ENCODE measurements around the gene PADI3.
"Not testable (repeated sequence)": the region's sequence is repeated elsewhere in the genome, so short reads cannot be mapped to it uniquely, and the experiment has no call there.

Gene PADI3

DNA sequence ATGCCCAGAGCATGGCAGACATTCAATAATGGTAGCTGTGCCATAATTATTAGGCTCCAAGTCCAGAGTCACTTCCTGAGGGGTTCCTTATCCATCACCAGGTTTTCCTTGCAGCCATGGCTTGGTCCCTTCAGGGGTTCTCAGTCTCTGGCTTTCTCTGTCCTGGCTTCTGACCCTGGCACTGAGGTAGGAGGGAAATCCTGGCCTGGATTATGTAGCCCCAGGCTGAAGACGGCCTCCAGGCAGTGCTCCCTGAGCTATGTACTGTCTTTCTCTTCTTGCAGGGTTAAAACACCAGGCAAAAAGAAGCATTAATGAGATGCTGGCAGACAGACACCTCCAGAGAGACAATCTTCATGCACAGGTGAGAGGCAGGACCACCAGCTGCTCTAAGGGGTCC lies 9.5 kb upstream of the PADI3 start:
- DNase-seq (ENCODE audit: low read depth in 2 of 2, low spot score in 1 of 2), result no peak

DNA sequence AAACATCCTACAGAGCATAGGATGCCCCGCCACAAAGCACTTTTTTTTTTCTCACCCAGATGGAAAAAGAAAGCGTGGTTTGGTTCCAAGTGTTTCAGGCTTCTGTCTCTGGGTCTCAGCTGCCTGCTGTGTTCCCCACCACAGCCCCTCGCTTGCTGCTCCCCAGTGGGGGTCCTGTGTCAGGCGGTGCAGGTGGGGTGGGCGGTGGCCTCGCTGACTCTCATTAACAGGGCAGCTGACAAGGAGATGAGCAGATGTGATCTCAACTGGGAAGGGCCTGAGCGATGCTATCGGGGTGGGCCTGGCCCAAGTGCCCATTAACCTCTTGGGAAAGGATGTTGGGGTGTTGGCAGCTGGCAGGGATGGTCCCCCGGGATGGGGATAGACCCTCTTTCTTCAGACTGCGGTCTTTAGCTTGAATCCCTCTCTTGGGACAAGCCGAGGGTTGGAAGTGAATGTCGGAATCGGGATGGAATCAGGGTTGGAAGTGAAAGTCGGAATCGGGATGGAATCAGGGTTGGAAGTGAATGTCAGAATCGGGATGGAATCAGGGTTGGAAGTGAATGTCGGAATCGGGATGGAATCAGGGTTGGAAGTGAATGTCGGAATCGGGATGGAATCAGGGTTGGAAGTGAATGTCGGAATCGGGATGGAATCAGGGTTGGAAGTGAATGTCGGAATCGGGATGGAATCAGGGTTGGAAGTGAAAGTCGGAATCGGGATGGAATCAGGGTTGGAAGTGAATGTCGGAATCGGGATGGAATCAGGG lies 7.7 kb upstream of the PADI3 start:
- DNase-seq (ENCODE audit: low read depth in 2 of 2, low spot score in 1 of 2), result not testable (repeated sequence)

DNA sequence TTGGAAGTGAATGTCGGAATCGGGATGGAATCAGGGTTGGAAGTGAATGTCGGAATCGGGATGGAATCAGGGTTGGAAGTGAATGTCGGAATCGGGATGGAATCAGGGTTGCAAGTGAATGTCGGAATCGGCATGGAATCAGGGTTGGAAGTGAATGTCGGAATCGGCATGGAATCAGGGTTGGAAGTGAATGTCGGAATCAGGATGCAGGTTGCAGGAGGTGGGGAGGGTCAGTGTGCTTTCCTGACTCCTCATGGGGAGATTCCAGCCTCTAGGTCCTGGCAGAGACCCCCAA lies 7.2 kb upstream of the PADI3 start:
- not testable (repeated sequence) for DNase-seq (ENCODE audit: low read depth in 2 of 2, low spot score in 1 of 2)

DNA sequence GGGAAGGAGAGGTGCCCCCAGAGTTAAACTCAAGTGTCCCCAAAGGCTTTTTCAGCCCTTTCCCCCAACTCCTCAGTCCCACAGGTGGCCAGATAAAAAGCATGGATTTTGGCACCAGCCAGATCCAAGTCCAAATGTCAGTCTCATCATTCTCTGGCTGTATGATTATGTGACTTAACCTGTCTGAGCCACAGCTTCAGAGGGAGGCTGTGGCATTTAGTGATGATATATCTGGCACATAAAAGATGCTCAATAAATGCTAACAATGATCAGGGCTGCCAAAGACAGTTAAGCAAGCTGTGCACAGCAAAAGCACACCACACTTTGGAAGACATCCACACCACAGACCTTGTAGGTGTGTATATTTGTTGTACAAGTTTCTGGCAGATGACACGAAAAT lies 5.6 kb upstream of the PADI3 start:
- no peak for DNase-seq (ENCODE audit: low read depth in 2 of 2, low spot score in 1 of 2)

DNA sequence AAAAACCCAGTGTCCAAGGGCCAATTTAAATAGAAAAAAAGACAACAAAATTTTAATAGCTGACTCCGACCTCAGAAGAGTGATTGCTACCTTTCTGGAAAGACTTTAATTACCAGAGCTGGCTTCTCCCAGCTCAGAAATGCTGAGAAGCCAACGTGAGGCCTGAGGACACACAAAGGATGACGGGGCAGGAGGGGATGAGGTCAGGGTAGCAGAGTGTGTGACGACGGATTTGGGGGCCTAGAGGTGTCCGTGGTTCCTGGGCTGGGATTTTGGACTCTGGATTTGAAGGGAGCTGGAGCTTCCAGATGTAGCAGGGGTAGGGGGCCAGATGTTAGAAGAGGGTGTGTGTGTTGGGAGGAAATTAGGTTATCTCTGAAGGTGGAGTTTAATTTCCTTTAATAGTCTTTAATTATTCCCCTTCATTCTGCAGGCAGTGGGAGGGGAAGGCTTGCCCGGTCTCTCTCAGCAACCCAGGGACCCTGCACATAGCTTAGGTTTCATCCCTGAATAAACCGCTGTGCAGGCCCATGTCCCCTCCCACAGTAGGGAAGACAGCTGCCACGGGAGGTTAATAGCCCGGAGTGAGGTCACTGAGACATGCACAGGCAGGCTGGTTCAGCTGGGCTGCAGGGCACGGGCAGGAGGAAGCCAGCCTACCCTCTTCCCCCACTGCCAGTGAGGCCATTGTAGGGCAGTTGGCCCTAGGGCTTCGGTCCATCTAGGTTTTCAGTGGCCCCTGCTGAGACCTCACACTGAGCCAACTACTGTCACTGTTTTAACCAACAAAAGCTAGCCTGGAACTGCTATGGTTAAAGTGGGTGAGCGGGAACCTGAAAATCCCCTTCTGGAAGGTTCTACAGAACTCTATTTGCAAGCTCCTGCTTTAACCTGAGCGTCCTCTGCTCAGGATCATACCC lies 3.8 kb upstream of the PADI3 start:
- no peak for DNase-seq (ENCODE audit: low read depth in 2 of 2, low spot score in 1 of 2)

DNA sequence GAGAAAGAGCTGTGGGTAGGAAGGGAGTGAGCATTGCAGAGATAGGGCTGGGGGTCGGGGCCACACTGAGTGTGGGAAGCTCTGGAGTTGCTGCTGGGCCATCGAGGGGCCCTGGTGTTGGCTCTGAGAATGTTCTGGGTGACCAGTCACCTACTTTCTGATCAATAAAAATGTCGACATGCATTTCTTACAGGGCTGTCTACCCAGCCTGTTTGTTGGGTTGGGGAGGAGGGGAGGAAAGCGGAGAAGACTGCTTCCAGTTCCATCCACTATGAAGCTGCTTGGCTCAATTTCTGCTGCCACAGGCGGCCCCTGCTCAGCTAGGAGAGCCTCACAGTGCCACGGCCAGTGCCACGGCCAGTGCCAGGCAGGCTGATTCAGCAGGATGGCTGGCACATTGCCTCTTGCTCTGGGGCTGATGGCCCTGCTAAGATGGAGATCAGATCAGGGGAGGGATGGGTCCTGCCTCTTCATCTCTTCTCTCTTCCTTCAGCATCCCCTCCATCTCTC lies 3.0 kb upstream of the PADI3 start:
- no peak for DNase-seq (ENCODE audit: low read depth in 2 of 2, low spot score in 1 of 2)

DNA sequence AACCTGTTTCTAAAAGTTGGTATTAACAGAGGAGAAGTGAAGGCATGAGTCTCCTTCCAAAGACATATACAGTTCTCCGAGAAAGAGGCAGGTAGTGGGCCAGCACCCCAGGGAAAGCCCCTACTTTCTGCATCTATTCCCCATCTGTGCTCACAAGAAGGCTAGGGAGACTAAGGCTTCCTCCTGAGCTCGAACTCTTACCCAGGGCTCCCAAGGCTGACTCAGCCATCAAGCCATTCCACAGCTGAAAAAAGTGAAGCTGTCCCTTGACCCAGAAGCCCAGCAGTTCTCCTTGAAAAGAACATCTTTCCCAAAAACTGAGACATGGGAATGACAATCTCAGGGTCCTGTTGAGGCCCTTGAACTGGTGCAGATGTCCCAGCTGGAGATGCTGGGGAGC lies 1.9 kb upstream of the PADI3 start:
- no peak for DNase-seq (ENCODE audit: low read depth in 2 of 2, low spot score in 1 of 2)

DNA sequence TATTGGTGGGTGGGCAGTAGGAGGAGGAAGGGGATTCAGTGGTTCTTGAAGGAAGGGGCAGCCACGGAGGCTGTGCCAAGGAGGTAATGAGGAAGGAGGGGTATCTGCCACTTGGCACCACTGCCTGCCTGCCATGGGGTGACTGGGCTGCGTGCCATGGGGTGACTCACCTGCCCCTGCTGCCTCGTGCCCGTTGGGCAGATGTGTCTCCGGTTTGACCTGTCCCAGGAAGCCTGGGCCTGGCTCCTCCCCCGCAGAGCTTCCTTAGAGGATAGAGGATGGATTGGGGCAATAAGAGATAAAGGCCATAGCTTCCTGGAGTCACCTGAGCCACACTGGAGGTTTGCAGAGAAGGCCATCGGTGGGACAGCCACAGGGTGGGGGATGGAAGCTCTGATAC lies 1.7 kb downstream of the PADI3 start:
- no peak for DNase-seq (ENCODE audit: low read depth in 2 of 2, low spot score in 1 of 2)

DNA sequence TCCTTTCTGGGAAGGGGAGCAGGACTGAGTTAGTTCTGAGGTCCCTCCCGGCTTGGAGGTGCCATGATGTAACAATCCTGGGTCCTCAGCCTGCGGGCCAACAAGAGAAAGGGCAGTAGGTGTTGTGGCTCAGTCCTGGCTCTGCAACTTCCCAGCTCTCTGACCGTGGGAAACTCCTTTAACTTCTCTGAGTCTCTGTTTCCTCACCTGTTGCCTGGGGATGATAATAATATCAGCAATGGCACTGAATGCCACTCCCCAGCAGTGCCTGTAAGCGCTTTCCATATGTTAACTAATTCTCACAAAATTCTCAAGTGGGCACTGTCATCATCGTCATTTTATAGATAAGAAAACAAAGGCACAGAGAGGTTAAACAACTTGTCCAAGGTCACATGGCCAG lies 2.3 kb downstream of the PADI3 start:
- no peak for DNase-seq (ENCODE audit: low read depth in 2 of 2, low spot score in 1 of 2)

DNA sequence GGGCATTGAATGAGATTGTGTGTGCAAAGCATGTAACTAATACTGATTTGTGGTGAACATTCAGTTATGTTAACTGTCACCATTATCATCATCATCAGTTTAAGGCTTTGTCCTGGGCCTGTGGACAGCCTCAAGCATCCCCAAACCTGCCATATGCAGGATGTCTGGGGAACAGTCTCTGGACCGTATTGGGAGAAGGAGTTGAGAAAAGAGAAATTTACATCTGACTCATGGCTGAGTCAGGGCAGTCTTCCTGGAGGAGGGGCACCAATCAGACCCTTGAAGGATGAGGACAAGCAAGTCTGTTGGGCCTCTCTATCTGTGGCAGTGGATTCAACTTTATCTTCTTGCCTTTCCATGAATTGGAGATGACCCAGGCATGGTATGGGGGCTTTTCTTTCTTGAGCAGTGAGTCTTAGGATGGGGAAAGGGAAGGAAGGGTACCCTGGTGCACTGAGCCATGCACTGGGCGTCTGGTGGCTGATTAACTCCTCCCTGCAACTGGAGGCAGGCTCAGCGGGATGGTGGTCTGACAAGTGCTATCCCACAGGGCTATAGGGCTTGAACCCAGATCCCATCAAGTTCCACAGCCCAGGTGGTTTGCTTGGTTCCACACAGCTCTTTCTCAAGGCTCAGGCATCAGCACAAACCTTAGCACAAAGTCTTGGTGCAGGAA lies 2.9 kb downstream of the PADI3 start:
- DNase-seq (ENCODE audit: low read depth in 2 of 2, low spot score in 1 of 2), result no peak

DNA sequence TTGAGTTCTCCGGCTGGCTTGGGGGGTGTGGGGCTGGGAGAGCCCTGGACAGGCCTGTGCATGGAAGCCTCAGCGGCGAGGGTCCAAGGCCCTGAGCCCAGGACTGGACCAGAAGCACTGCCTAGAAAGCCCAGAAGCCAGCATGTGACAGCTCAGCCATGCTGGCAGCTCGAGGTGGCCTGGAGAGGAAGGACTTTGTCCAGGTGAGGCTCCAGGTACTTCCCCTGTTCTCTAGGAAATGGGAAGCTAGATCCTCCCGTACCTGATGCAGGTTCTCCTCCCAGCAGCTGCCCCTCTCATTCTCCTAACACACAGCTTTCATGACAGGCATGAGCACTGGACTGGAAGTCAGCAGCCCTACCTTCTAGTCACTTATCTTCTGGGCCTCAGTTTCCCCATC lies 6.4 kb downstream of the PADI3 start:
- no peak for DNase-seq (ENCODE audit: low read depth in 2 of 2, low spot score in 1 of 2)

DNA sequence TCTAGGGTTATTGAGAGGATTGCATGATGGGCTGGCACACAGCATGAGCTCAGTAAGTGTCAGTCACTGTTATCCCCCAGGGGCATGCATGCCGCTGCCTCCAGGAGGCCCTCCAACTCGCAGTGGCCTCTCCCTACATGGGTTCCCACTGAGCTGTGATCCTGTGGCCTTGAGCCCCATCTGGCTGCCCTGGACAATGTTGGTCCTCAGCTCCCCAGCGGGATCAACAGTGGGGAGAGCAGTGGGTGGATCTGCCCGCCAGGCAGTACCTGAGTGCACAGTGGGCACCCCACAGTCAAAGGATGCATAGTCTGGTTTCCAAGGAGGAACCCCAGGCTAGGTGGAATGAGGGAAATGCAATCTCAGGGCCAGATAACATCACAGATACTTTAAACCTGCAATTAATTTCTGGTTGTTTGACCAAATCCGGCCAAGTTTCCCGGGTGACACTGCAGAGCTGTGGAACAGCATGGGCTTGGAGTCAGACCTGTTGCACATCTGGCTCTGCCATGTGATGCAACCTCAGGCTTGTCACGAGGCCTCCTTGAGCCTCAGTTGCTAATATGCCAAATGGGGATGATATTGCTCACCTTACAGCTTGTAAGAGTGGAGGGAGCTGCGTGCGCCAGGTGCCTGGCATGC lies 9.3 kb downstream of the PADI3 start:
- DNase-seq (ENCODE audit: low read depth in 2 of 2, low spot score in 1 of 2), result no peak

DNA sequence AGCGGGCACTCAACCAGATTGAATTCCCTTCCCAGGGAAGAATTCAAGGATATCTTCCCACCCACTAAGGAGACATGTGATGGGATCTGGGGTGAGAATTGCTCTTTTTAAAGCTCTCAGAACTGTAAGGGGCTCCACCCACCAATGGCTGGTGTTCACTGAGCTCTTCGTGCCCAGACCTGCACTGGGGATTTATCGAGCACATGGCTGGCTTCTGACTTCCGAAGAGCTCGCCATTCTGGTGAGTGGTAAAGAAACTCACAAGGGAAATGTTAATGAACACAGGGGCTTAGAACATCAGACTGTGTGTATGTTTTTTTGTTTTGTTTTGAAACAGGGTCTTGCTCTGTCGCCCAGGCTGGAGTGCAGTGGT lies 9.8 kb downstream of the PADI3 start:
- DNase-seq (ENCODE audit: low read depth in 2 of 2, low spot score in 1 of 2), result no peak

DNA sequence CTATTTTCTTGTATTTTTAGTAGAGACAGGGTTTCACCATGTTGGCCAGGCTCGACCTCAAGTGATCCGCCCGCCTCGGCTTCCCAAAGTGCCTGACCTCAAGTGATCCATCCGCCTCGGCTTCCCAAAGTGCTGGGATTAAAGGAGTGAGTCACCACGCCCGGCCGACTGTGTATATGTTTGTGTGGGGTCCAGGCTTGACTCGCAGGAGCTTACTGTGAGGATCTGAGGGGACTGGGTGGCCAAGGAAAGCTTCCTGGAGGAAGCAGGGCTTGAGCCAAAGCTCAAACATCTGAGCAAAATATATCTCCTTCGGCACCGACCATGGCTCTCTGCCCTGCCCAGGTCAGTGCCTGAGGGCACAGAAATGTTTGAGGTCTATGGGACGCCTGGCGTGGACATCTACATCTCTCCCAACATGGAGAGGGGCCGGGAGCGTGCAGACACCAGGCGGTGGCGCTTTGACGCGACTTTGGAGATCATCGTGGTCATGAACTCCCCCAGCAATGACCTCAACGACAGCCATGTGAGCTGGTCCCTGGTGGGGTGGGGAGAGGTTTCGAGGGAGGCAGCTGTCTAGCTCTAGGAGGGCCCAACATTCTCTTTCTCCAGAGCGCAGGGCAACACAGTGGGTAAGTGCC lies 10.5 kb downstream of the PADI3 start:
- no peak for DNase-seq (ENCODE audit: low read depth in 2 of 2, low spot score in 1 of 2)

DNA sequence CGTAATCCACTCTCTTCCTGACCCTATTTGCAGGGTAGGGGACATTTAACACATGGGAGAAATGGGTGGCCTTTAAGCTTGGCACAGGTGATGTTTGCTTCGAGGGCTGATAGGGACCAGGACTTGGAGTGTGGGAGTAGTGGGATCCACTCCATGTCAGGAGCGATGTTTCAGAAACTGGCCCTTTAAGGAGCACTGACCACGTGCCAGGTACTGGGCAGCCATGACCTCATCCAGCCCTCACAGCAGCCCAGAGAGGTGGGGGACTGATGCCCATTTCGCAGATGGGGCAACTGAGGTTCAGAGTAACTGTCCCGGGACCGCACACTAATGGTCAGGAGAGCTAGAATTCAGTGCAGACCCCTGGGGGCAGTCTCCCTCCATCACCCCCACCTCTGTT lies 11.4 kb downstream of the PADI3 start:
- no peak for DNase-seq (ENCODE audit: low read depth in 2 of 2, low spot score in 1 of 2)

DNA sequence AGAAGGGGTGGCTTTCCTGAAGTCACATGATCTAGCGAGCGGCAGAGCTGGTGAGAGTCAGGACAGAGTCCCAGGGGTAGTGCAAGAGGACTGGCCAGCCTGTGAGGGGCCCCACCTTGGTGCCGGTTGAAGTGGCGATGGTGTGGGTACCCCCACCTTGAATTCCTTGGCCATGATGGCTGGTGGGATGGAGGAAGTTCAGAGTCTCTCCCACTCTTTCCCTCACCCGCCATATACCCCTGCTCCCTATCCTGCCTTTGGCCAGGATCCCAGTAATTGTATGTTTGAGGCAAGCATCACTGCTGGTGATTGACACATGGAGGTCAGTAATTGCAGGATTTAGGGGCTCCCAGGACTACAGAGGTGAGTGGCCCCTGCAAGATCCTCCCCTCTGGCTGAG lies 11.8 kb downstream of the PADI3 start:
- no peak for DNase-seq (ENCODE audit: low read depth in 2 of 2, low spot score in 1 of 2)

DNA sequence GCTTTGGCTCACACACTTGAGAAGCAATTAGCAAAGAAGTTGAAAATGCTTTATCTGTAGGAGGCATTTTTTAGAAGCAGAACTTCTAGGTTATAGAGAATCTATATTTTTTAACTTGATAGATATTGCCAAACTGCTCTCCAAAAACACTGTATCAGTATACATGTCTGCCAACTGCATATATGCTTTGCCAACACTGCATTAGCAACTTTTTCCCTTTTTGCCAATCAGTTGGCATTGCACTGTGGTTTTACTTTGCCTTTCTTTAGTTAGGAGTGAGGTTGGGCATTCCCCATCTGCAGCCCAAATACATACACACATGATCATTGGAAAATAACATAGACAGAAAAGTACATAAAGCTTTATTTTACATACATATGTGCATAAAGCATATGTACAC lies 15.0 kb downstream of the PADI3 start:
- DNase-seq (ENCODE audit: low read depth in 2 of 2, low spot score in 1 of 2), result no peak

DNA sequence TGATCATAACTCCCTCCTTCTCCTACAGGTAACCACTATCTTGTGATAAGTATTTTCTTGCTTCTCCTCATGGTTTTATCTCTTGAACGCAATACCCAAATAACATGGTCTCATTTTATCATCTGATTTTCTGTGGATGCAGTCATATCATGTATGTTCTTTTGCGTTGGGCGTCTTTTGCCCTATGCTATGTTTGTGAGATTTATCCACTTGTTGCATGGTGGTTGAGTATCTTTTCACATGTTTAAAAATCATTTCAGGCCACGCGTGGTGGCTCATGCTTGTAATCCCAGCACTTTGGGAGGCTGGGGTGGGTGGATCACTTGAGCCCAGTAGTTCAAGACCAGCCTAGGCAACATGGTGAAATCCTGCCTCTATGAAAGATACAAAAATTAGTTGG lies 15.6 kb downstream of the PADI3 start:
- no peak for DNase-seq (ENCODE audit: low read depth in 2 of 2, low spot score in 1 of 2)

DNA sequence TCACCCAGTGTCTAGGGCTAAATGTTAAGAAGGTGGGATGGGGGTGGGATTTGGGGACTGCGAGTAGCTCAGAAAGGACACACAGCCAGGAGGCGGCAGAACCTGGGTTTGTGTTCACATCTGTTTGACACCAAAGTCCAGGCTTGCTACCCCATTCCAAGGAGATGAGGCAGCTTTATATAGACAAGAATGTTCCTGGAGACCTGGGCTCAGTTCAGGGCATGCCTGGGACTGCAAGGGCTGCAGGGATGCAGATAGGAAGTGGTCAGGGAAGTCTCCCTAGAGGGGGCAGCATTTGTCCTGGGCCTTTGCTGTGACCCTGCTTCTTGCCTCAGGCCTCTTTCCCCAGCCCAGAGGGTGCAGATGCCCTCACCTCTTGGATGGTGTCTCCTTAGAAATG lies 16.3 kb downstream of the PADI3 start:
- DNase-seq (ENCODE audit: low read depth in 2 of 2, low spot score in 1 of 2), result no peak

DNA sequence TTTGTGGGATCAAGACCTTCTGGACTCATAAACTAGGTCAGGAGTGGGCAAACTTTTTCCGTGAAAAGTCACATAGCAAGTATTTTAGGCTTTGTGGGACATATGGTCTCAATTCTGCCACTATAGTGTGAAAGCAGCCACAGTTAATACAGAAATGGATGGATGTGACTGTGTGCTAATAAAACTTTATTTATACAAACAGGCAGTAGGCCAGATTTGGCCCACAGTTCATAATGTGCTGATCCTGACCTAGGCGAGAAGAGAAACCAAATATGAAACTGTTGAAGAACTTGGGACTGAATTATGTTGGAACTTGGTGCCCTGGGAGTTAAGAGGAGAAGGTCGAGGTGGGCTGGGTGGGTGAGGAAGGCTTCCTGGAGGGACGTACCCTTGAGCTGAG lies 17.1 kb downstream of the PADI3 start:
- DNase-seq (ENCODE audit: low read depth in 2 of 2, low spot score in 1 of 2), result no peak

All from stimulated activated CD8-positive, alpha-beta memory T cell treated with anti-CD3 and anti-CD28 coated beads, Interleukin-4, amount 100 ng/mL, for 4 hours (primary cell).